Kidney (tissue), 14 donors: ENCODE measurements around the gene TMEM218. TPM values are rescaled to one million over a fixed set of nuclear protein-coding genes. Genes with fewer than 3 reads are reported as not detected.

Experiments
- DNase-seq, 5 donors: peaks; one replicate each; pipeline ENCODE4 v3.0.0-alpha.2; 2013 to 2020
- FAIRE-seq: peaks from 2 replicates; lab custom pipeline; 2012; peaks lifted over from hg19 to GRCh38; lab: Jason Lieb, UNC
- H3K27ac ChIP-seq, 2 donors: one replicate each; pipeline ENCODE4 v1.7.0; 2013; ENCODE audit warnings: low read depth in 2 of 2, low read length in 2 of 2, inconsistent platforms in 1 of 2
- H3K27me3 ChIP-seq: one replicate; pipeline ENCODE4 v1.7.1; 2013; ENCODE audit warnings: low read length, inconsistent platforms; ENCODE audit not compliant: control insufficient read depth, insufficient read depth
- H3K36me3 ChIP-seq, 3 donors: one replicate each; pipeline versions ENCODE4 v1.7.0 to v1.7.1; 2013; ENCODE audit warnings: low read length in 3 of 3, control low read depth in 1 of 3, inconsistent platforms in 1 of 3; ENCODE audit not compliant: insufficient read depth in 3 of 3, control insufficient read depth in 2 of 3
- H3K4me1 ChIP-seq, 3 donors: one replicate each; pipeline versions ENCODE4 v1.7.0 to v1.7.1; 2013; ENCODE audit warnings: low read length in 3 of 3, inconsistent platforms in 1 of 3, low read depth in 1 of 3; ENCODE audit not compliant: control insufficient read depth in 2 of 3, insufficient read depth in 2 of 3
- H3K4me3 ChIP-seq, 3 donors: one replicate each; pipeline versions ENCODE4 v1.7.0 to v1.8.1; 2013; ENCODE audit warnings: low read length in 3 of 3, control low read depth in 1 of 3, inconsistent platforms in 1 of 3
- H3K9ac ChIP-seq, 3 donors: one replicate each; pipeline versions ENCODE4 v1.7.0 to v1.7.1; 2013; ENCODE audit warnings: low read length in 3 of 3, control low read depth in 1 of 3, inconsistent platforms in 1 of 3
- H3K9me3 ChIP-seq, 3 donors: one replicate each; pipeline versions ENCODE4 v1.7.0 to v1.7.1; 2013; ENCODE audit warnings: low read length in 3 of 3, control low read depth in 1 of 3, inconsistent platforms in 1 of 3; ENCODE audit not compliant: control insufficient read depth in 2 of 3, insufficient read depth in 1 of 3
- intact Hi-C: fragments of 100-400 bp; cut with DNase I; formaldehyde crosslinking; loops from one replicate; pipeline ENCODE4 v1.11.1; 2022
- polyA plus RNA-seq: library from polyadenylated mRNA; stranded (reverse); fragments of 350-450 nt; fragmentation: Illumina TruSeq; extraction: RNeasy Lipid Tissue Mini Kit (QIAGEN cat#74804); gene quantifications from one replicate; pipeline ENCODE4 v1.2.3, GENCODE V29; 2014; ENCODE audit warnings: low read depth, low replicate concordance; ENCODE audit not compliant: insufficient read depth
- total RNA-seq: library from RNA; stranded (reverse); fragmentation: NEBNext Ultra II Directional; extraction: Animal tissue kit (Norgen Biotek cat#: 25700); gene quantifications from one replicate; pipeline ENCODE4 v1.2.1, GENCODE V29; 2021
- TF ChIP-seq, protein P1 (sequence below): IDR thresholded peaks from 3 replicates; pipeline ENCODE4 v1.5.1; 2012; ENCODE audit warnings: mild to moderate bottlenecking, moderate library complexity, borderline replicate concordance; ENCODE audit not compliant: insufficient read depth; ENCODE audit errors: extremely low read depth
- donor health status: control.
- donor health status: control.
- donor health status: control.
- donor health status: control.
- donor health status: control.
- donor health status: DM: yes; HTN: yes; CAD: no.
- donor health status: Normal renal cell carcinoma (clear cell type).

Gene TMEM218
- total and polyA plus RNA-seq, 2 donors from 2014 or later = 22.9 to 33.4 TPM

DNA sequence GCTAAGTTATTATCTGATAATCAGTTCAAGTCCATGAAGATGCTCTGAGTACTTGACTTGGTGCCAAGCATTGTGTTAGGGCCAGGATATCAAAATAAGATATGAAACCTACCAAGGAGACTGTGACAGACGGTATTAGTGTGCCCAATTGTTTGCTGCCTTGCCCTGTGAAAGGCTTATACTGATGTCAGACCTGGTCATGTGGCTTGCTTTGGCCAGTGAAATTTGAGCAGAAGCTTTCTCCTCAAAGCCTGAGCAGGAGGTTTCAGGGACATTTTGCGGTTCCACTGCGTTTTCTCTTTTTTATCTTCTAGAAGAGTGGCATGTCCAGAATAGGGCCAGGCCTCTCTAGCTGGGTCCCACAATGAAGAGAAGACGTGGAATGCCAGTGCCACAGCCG is 37.3 kb upstream of the TMEM218 start:
- Histone ChIP-seq H3K27me3 (no peaks in the 10 kb centered on the region), H3K4me1 (no peaks in the 10 kb centered on the region), H3K4me3 (no peak overlapping the region), H3K9ac (no peak overlapping the region), H3K27ac (no peak overlapping the region), H3K36me3 (no peaks in the 10 kb centered on the region), H3K9me3 (no peaks in the 10 kb centered on the region)
- intact Hi-C loops = loop anchor here (10.0 kb wide), 1 partner anchor 184 kb away; no protein-coding TSS in a partner anchor
- DNase-seq = no peak
- TF ChIP-seq, protein P1, sequence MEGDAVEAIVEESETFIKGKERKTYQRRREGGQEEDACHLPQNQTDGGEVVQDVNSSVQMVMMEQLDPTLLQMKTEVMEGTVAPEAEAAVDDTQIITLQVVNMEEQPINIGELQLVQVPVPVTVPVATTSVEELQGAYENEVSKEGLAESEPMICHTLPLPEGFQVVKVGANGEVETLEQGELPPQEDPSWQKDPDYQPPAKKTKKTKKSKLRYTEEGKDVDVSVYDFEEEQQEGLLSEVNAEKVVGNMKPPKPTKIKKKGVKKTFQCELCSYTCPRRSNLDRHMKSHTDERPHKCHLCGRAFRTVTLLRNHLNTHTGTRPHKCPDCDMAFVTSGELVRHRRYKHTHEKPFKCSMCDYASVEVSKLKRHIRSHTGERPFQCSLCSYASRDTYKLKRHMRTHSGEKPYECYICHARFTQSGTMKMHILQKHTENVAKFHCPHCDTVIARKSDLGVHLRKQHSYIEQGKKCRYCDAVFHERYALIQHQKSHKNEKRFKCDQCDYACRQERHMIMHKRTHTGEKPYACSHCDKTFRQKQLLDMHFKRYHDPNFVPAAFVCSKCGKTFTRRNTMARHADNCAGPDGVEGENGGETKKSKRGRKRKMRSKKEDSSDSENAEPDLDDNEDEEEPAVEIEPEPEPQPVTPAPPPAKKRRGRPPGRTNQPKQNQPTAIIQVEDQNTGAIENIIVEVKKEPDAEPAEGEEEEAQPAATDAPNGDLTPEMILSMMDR = no peak
- FAIRE-seq = no peak

DNA sequence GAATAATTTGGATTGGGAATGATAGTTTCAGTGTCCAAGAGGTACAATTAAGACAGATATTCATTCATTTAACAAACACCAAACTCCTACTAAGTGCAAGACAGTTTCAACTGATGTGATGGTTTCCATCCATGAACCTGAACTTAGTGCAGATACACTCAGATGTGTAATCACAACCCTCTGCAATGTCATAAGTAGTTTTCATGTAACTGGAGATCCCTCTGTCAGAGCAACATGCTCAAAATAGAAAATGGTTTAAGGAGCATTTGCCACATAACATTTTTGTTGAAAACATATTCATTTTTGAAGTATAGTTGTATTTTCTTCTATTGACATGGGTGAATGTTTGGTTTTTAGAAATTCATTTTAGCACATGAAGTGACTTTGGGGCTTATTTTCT is 36.6 kb upstream of the TMEM218 start:
- H3K9me3 ChIP-seq = no peaks in the 10 kb centered on the region
- FAIRE-seq (no peak), DNase-seq (no peak)
- no peak overlapping the region for H3K4me3 ChIP-seq
- no peak overlapping the region for H3K27ac ChIP-seq
- TF ChIP-seq, protein P1 = no peak
- H3K27me3 ChIP-seq = no peaks in the 10 kb centered on the region
- no peak overlapping the region for H3K9ac ChIP-seq
- no peaks in the 10 kb centered on the region for H3K36me3 ChIP-seq
- no peaks in the 10 kb centered on the region for H3K4me1 ChIP-seq
- intact Hi-C loops = loop anchor here (10.0 kb wide), 1 partner anchor 183 kb away; no protein-coding TSS in a partner anchor

DNA sequence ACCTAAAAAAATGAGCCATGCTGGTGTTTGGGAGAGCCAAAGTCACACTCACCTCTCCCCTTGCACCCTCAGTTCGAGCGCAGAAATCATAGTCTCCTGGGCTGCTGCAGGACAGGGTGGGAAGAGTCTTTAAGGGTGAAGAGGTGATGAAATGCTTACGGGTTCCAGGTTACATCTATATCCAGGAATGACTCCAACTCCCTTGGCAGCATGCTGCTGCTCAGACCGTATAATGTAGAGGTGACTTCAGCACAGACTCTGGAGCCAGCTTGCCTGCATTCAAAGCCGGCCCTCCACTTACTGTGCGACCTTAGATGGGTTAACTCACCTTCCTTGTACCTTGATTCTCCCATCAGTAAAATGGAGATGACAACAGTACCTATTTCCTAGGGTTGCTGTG is 35.9 kb upstream of the TMEM218 start:
- H3K4me1 ChIP-seq = no peaks in the 10 kb centered on the region
- H3K27me3 ChIP-seq = no peaks in the 10 kb centered on the region
- H3K4me3 ChIP-seq = no peak overlapping the region
- TF ChIP-seq, protein P1 = no peak
- no peak for FAIRE-seq
- no peaks in the 10 kb centered on the region for H3K9me3 ChIP-seq
- intact Hi-C loops = loop anchor here (10.0 kb wide), 1 partner anchor 182 kb away; no protein-coding TSS in a partner anchor
- H3K36me3 ChIP-seq = no peaks in the 10 kb centered on the region
- no peak overlapping the region for H3K27ac ChIP-seq
- DNase-seq = no peak
- no peak overlapping the region for H3K9ac ChIP-seq

DNA sequence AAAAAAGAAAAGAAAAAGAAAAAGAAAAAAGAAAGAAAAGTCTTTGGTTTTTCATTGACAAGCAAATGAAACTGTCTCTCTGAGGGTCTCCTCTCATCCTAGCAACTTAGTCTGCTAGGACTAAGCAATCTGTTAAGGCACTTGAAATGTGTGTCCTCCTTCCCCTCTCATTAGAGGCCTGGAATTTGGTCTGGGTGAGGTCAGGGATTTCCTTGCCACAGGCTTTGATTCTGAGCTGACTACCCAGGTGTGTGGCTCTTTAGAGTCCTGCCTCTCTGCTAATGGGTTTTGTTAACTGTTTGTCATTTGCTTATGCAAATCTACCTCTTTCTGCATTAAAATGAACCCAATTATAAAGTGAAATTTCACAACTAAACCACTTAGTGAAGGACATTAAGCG is 34.8 kb upstream of the TMEM218 start:
- intact Hi-C loops = loop anchor here (10.0 kb wide), 1 partner anchor 181 kb away; no protein-coding TSS in a partner anchor
- H3K9ac ChIP-seq = no peak overlapping the region
- H3K4me1 ChIP-seq = no peaks in the 10 kb centered on the region
- no peaks in the 10 kb centered on the region for H3K36me3 ChIP-seq
- DNase-seq = no peak
- no peak for FAIRE-seq
- H3K27ac ChIP-seq = no peak overlapping the region
- H3K9me3 ChIP-seq = no peaks in the 10 kb centered on the region
- no peak overlapping the region for H3K4me3 ChIP-seq
- no peaks in the 10 kb centered on the region for H3K27me3 ChIP-seq
- TF ChIP-seq, protein P1 = no peak
